HEK293T (cell line): ENCODE data around the gene CD209.

ENCODE experiments used
- CTCF ChIA-PET: fragments of 350-600 bp; formaldehyde crosslinking; extraction: SDS; loops from one replicate; lab custom pipeline; 2021; ENCODE audit warnings: antibody characterized with exemption, inconsistent platforms; lab: Yijun Ruan, JAX
- POLR2A ChIA-PET: fragments of 350-600 bp; formaldehyde crosslinking; extraction: SDS; loops from one replicate; lab custom pipeline; 2020; ENCODE audit warnings: antibody characterized with exemption, inconsistent platforms; lab: Yijun Ruan, JAX
- DNase-seq: peaks from one replicate; pipeline ENCODE4 v3.0.0; 2012; ENCODE audit warnings: mixed read lengths; ENCODE audit errors: extremely low spot score
- ARNT ChIP-seq: fragments of 450-650 bp; IDR thresholded peaks from 2 replicates; pipeline ENCODE4 v1.6.1; 2017; ENCODE audit warnings: mild to moderate bottlenecking
- BHLHE40 ChIP-seq: fragments of 450-650 bp; IDR thresholded peaks from 2 replicates; pipeline ENCODE4 v1.6.1; 2016; ENCODE audit warnings: mild to moderate bottlenecking, moderate library complexity, borderline replicate concordance
- CTBP1 ChIP-seq: fragments of 450-650 bp; IDR thresholded peaks from 2 replicates; pipeline ENCODE4 v1.6.1; 2016; ENCODE audit warnings: borderline replicate concordance
- ELF4 ChIP-seq: fragments of 450-650 bp; IDR thresholded peaks from 2 replicates; pipeline ENCODE4 v1.6.1; 2017; ENCODE audit warnings: antibody characterized with exemption
- FOXA1 ChIP-seq: fragments of 450-650 bp; IDR thresholded peaks from 2 replicates; pipeline ENCODE4 v1.6.1; 2016; ENCODE audit warnings: mild to moderate bottlenecking
- FOXK2 ChIP-seq: fragments of 450-650 bp; IDR thresholded peaks from 2 replicates; pipeline ENCODE4 v1.6.1; 2016; ENCODE audit warnings: mild to moderate bottlenecking
- FOXM1 ChIP-seq: fragments of 450-650 bp; IDR thresholded peaks from 2 replicates; pipeline ENCODE4 v1.6.1; 2017; ENCODE audit warnings: mild to moderate bottlenecking, borderline replicate concordance
- HDGF ChIP-seq: fragments of 450-650 bp; IDR thresholded peaks from 2 replicates; pipeline ENCODE4 v1.6.1; 2017; ENCODE audit warnings: antibody characterized with exemption, borderline replicate concordance
- L3MBTL2 ChIP-seq: fragments of 450-650 bp; conservative IDR thresholded peaks from 2 replicates; pipeline ENCODE4 v1.6.1; 2016; ENCODE audit warnings: mild to moderate bottlenecking
- LEF1 ChIP-seq: fragments of 450-650 bp; IDR thresholded peaks from 2 replicates; pipeline ENCODE4 v1.6.1; 2017; ENCODE audit warnings: mild to moderate bottlenecking, borderline replicate concordance
- NFRKB ChIP-seq: fragments of 450-650 bp; IDR thresholded peaks from 2 replicates; pipeline ENCODE4 v1.6.1; 2016; ENCODE audit warnings: mild to moderate bottlenecking, moderate library complexity
- SP1 ChIP-seq: fragments of 450-650 bp; IDR thresholded peaks from 2 replicates; pipeline ENCODE4 v1.6.1; 2017
- SUZ12 ChIP-seq: fragments of 450-650 bp; IDR thresholded peaks from 2 replicates; pipeline ENCODE4 v1.6.1; 2016; ENCODE audit warnings: mild to moderate bottlenecking
- TARDBP ChIP-seq: fragments of 450-650 bp; IDR thresholded peaks from 2 replicates; pipeline ENCODE4 v1.6.1; 2016
- ZNF384 ChIP-seq: fragments of 450-650 bp; IDR thresholded peaks from 2 replicates; pipeline ENCODE4 v1.6.1; 2016
- TF ChIP-seq, protein P1 (sequence below): fragments of 450-650 bp; IDR thresholded peaks from 2 replicates; pipeline ENCODE4 v1.6.1; 2016

Gene CD209

DNA sequence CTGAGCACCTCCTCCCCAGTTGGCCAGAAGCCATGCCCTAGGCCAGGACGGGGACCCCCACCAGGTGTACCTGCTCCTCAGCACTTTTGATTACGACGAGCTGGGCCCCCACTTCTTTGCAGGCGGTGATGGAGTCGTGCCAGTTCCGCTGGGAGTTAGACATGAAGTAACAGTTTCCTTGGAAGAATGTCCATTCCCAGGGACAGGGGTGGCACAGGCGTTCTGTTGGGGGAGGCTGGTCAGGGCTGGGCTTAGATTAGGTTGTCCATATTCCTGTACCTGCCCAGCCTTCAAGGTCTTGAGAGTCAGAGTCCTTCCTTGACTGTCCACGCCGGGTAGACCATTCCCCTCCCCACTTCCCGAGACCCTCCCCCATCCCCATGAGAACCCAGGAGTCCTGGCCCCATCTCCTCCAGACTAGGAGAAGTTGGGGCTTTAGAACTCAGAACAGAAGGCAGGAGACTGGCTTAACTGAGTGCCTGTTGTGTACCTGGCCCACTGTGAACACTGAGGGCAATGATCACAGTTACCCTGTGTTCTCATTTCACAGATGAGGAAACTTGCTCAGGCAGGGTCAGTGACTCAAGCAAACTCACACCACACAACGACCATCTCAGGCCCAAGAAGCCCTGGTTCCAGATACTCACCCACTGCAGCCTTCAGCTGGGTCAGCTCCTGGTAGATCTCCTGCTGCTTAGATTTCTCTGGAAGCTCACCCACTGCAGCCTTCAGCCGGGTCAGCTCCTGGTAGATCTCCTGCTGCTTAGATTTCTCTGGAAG lies 2.3 kb downstream of the CD209 start:
- ChIA-PET CTCF (no interaction called here), POLR2A (no interaction called here)
- no peak for DNase-seq
- TF ChIP-seq L3MBTL2 = no peak
- TF ChIP-seq ELF4 = no peak
- no peak for TF ChIP-seq SUZ12
- no peak for TF ChIP-seq ARNT
- TF ChIP-seq, protein P1, sequence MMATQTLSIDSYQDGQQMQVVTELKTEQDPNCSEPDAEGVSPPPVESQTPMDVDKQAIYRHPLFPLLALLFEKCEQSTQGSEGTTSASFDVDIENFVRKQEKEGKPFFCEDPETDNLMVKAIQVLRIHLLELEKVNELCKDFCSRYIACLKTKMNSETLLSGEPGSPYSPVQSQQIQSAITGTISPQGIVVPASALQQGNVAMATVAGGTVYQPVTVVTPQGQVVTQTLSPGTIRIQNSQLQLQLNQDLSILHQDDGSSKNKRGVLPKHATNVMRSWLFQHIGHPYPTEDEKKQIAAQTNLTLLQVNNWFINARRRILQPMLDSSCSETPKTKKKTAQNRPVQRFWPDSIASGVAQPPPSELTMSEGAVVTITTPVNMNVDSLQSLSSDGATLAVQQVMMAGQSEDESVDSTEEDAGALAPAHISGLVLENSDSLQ = no peak
- TF ChIP-seq ZNF384 = no peak
- no peak for TF ChIP-seq FOXK2
- TF ChIP-seq LEF1 = no peak

DNA sequence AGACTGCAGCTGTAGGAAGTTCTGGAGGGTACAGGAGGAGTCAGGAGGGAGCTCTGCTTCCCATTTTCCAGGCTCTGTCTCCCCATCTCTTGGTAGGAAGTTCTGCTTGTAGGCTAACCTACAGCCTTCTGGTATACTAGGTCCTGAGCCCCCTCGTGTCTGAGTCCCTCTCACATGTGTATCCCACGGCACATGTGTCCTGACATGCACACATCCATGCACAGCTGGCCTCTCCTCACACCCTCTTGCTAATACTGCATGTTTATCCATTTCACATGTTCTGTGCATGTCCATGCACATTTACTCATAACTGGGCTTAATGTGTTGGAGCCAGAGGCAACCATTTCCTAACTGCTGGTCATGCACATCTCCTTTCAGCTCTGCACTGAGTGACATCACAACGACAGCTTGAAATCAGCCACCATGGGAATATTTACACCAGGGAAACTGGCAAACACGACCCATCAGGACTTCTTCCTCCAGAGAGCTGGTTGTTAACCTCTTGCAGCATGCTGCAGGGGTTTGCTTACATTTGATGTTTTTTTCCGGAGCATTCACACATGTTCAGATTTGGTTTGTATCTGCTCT lies 3.0 kb downstream of the CD209 start:
- CTCF ChIA-PET = no interaction called here

DNA sequence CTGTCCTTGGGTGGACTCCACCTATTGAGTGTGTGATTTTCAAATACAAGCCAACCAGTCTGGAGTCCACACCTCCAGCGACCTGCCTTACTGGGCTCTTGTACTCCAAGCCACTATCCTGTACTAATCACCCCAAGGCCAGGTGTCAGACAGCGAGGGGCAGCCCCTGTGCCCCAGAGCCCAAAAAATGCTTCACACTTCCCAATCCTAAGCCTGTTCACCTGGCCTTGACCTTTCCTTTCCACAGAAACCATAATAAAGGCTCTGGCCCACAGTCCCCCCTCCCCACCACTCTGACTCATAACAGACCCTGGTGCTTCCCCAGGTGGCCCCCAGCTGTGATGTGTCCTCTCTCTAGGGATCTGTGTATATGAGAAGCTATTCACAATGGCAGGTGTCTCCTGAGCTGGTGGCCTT lies 3.9 kb downstream of the CD209 start:
- TF ChIP-seq ELF4 (no peak), ZNF384 (no peak), L3MBTL2 (no peak), TARDBP (no peak), LEF1 (no peak), CTBP1 (no peak), SUZ12 (no peak), SP1 (no peak), NFRKB (no peak), FOXA1 (no peak), ARNT (no peak), FOXM1 (no peak), FOXK2 (no peak), BHLHE40 (no peak), HDGF (no peak)
- TF ChIP-seq, protein P1 = no peak
- POLR2A ChIA-PET = no interaction called here
- DNase-seq = no peak
- CTCF ChIA-PET = no interaction called here

More for the DNA sequence above, 3.0 kb downstream of the CD209 start:
- POLR2A ChIA-PET = no interaction called here
- no peak for DNase-seq
- TF ChIP-seq, protein P1 = no peak
- TF ChIP-seq ARNT = no peak
- no peak for TF ChIP-seq BHLHE40
- no peak for TF ChIP-seq FOXK2
- no peak for TF ChIP-seq SP1
- no peak for TF ChIP-seq SUZ12

DNA sequence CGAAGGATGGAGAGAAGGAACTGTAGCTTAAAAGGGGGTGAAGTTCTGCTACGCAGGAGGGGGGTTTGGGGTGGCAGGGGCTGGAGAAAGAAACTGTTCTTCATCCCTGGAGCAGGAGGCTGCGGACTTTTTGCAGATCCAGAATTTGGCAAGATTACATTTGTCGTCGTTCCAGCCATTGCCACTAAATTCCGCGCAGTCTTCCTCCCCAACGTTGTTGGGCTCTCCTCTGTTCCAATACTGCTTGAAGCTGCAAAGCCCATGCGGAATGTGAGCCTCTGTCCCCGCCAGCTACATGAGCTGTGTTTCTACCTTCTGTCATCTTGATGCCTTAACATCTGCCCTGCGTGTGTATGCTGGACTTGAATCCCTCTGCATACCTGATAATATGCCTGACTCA lies 4.3 kb downstream of the CD209 start:
- no peak for DNase-seq
- CTCF ChIA-PET = interaction anchor here (0.7 kb wide), 1 partner anchor 63 kb away, joined by 3 read pairs; no protein-coding TSS in a partner anchor
- no peak for TF ChIP-seq SUZ12
- TF ChIP-seq FOXM1 = no peak
- no peak for TF ChIP-seq LEF1
- no peak for TF ChIP-seq FOXK2
- TF ChIP-seq HDGF = no peak
- POLR2A ChIA-PET = no interaction called here

DNA sequence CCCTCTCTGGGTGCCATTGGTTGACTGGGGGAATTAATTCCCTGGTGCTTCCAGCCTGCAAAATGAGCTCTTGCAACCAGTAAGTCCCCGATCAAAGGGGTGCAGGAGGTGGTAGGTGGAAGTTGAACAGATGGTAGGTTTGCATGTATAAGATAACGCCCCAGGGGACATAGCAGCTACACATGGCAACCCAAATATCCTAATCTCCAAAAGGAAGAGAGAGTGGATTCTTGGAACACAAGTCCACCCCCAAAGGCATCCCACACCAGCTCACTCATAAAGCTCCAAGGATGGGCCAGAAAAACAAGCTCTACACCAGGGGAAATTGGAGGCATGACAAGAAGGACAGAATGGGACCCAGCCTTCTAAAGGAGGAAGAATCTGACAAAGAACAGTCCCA lies 4.8 kb downstream of the CD209 start:
- POLR2A ChIA-PET = no interaction called here
- DNase-seq = no peak

DNA sequence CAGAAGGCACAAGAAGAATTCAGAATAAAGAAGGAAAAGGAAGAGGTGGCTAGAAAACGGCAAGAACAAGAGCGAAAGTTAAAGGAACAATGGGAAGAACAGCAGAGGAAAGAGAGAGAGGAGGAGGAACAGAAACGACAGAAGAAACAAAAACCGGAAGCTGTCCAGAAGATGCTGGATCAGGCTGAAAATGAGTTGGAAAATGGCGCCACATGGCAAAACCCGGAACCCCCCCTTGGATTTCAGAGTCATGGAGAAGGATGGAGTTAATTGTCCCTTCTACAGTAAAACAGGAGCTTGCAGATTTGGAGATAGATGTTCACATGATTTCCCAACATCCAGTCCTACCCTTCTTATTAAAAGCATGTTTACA lies 6.7 kb downstream of the CD209 start:
- ChIA-PET POLR2A (no interaction called here), CTCF (no interaction called here)
- TF ChIP-seq TARDBP (no peak), ELF4 (no peak), HDGF (no peak), LEF1 (no peak), ZNF384 (no peak), ARNT (no peak), FOXK2 (no peak), NFRKB (no peak), SP1 (no peak), L3MBTL2 (no peak)
- DNase-seq = no peak

More for the DNA sequence above, 4.8 kb downstream of the CD209 start:
- TF ChIP-seq ARNT = no peak
- TF ChIP-seq FOXK2 = no peak
- TF ChIP-seq HDGF = no peak
- no peak for TF ChIP-seq SUZ12
- no peak for TF ChIP-seq LEF1
- no peak for TF ChIP-seq NFRKB
- no peak for TF ChIP-seq FOXA1
- CTCF ChIA-PET = interaction anchor here (0.7 kb wide), 1 partner anchor 64 kb away, joined by 3 read pairs; no protein-coding TSS in a partner anchor
